WTC11 (cell line): ENCODE measurements around the gene TMTC2. TPM values are rescaled to one million over a fixed set of nuclear protein-coding genes. Genes with fewer than 3 reads are reported as not detected.

Experiments
- ATAC-seq: fragments of 200-7000 bp; cut with Tn5 transposase; 2 replicates; pipeline ENCODE4 v1.10.0; 2021; ENCODE audit warnings: mild to moderate bottlenecking, moderate library complexity
- CTCF ChIA-PET: fragments of 300-600 bp; sonication (Branson Sonifier 250); formaldehyde crosslinking; loops from one replicate; lab custom pipeline; 2021; ENCODE audit warnings: antibody characterized with exemption; lab: Charles Lee
- POLR2A ChIA-PET: fragments of 350-600 bp; sonication (Branson Sonifier 250); formaldehyde crosslinking; loops from one replicate; lab custom pipeline; 2021; ENCODE audit warnings: antibody characterized with exemption; lab: Charles Lee
- DNase-seq: peaks from one replicate; pipeline ENCODE4 v3.0.0; 2021; ENCODE audit warnings: low spot score
- H3K27ac Mint-ChIP-seq: 2 replicates; pipeline ENCODE4 v1.8.0; 2021; ENCODE audit warnings: mixed read lengths
- H3K27me3 Mint-ChIP-seq: 2 replicates; pipeline ENCODE4 v1.8.0; 2021; ENCODE audit warnings: low read depth, mild to moderate bottlenecking, moderate library complexity, mixed read lengths
- H3K36me3 Mint-ChIP-seq: 2 replicates; pipeline ENCODE4 v1.8.0; 2021; ENCODE audit warnings: mixed read lengths
- H3K4me1 Mint-ChIP-seq: 2 replicates; pipeline ENCODE4 v1.8.0; 2022; ENCODE audit warnings: mixed read lengths
- H3K4me3 Mint-ChIP-seq: 2 replicates; pipeline ENCODE4 v1.8.0; 2021; ENCODE audit warnings: mild to moderate bottlenecking, moderate library complexity, mixed read lengths
- H3K9me3 Mint-ChIP-seq: 2 replicates; pipeline ENCODE4 v1.8.0; 2021; ENCODE audit warnings: mixed read lengths
- AR ChIP-seq: fragments of 250-450 bp; sonication (Bioruptor Pico); IDR thresholded peaks from 2 replicates; pipeline ENCODE4 v1.9.0; 2021; ENCODE audit warnings: mild to moderate bottlenecking
- ATF3 ChIP-seq: sonication (generic); formaldehyde crosslinking; conservative IDR thresholded peaks from 2 replicates; pipeline ENCODE4 v1.8.1; 2022; ENCODE audit warnings: mild to moderate bottlenecking, missing genetic modification reagents
- CBFB ChIP-seq: sonication (generic); formaldehyde crosslinking; IDR thresholded peaks from 2 replicates; pipeline ENCODE4 v1.8.1; 2022; ENCODE audit warnings: mild to moderate bottlenecking, low read depth, missing genetic modification reagents
- E2F1 ChIP-seq: sonication (generic); formaldehyde crosslinking; IDR thresholded peaks from 2 replicates; pipeline ENCODE4 v1.8.0; 2022; ENCODE audit warnings: mild to moderate bottlenecking, missing genetic modification reagents
- E2F5 ChIP-seq: sonication (generic); formaldehyde crosslinking; IDR thresholded peaks from 2 replicates; pipeline ENCODE4 v1.8.1; 2022; ENCODE audit warnings: mild to moderate bottlenecking, moderate library complexity, missing genetic modification reagents
- ELF4 ChIP-seq: sonication (generic); formaldehyde crosslinking; IDR thresholded peaks from 2 replicates; pipeline ENCODE4 v1.8.1; 2022; ENCODE audit warnings: low read depth, mild to moderate bottlenecking, moderate library complexity, missing genetic modification reagents
- ESRRA ChIP-seq: sonication (generic); formaldehyde crosslinking; IDR thresholded peaks from 2 replicates; pipeline ENCODE4 v1.8.1; 2022; ENCODE audit warnings: mild to moderate bottlenecking, missing genetic modification reagents, borderline replicate concordance
- FOXP4 ChIP-seq: sonication (generic); formaldehyde crosslinking; IDR thresholded peaks from 2 replicates; pipeline ENCODE4 v1.8.0; 2022; ENCODE audit warnings: mild to moderate bottlenecking, missing genetic modification reagents
- HMGA2 ChIP-seq: fragments of 250-450 bp; sonication (Bioruptor Pico); IDR thresholded peaks from 2 replicates; pipeline ENCODE4 v1.4.0; 2021; ENCODE audit warnings: mild to moderate bottlenecking, moderate library complexity
- HMGXB4 ChIP-seq: sonication (generic); formaldehyde crosslinking; IDR thresholded peaks from 2 replicates; pipeline ENCODE4 v1.8.1; 2023; ENCODE audit warnings: mild to moderate bottlenecking, moderate library complexity, missing genetic modification reagents
- IRF1 ChIP-seq: sonication (generic); formaldehyde crosslinking; IDR thresholded peaks from 2 replicates; pipeline ENCODE4 v1.8.0; 2023; ENCODE audit warnings: missing genetic modification reagents
- JUN ChIP-seq: sonication (generic); formaldehyde crosslinking; IDR thresholded peaks from 2 replicates; pipeline ENCODE4 v1.8.0; 2023; ENCODE audit warnings: mild to moderate bottlenecking, missing genetic modification reagents
- MAX ChIP-seq: sonication (generic); formaldehyde crosslinking; IDR thresholded peaks from 2 replicates; pipeline ENCODE4 v1.8.0; 2022; ENCODE audit warnings: mild to moderate bottlenecking, missing genetic modification reagents
- MYBL2 ChIP-seq: sonication (generic); formaldehyde crosslinking; IDR thresholded peaks from 2 replicates; pipeline ENCODE4 v1.8.1; 2023; ENCODE audit warnings: mild to moderate bottlenecking, moderate library complexity, missing genetic modification reagents
- PREB ChIP-seq: sonication (generic); formaldehyde crosslinking; IDR thresholded peaks from 2 replicates; pipeline ENCODE4 v1.8.1; 2022; ENCODE audit warnings: mild to moderate bottlenecking, missing genetic modification reagents, moderate library complexity, borderline replicate concordance
- SMAD3 ChIP-seq: sonication (generic); formaldehyde crosslinking; IDR thresholded peaks from 2 replicates; pipeline ENCODE4 v1.8.0; 2022; ENCODE audit warnings: missing genetic modification reagents, mild to moderate bottlenecking, borderline replicate concordance
- SOX15 ChIP-seq: fragments of 250-450 bp; sonication (Bioruptor Pico); IDR thresholded peaks from 2 replicates; pipeline ENCODE4 v1.9.0; 2021; ENCODE audit warnings: mild to moderate bottlenecking
- TEAD1 ChIP-seq: sonication (generic); formaldehyde crosslinking; IDR thresholded peaks from 2 replicates; pipeline ENCODE4 v1.8.0; 2022; ENCODE audit warnings: mild to moderate bottlenecking, missing genetic modification reagents
- USF2 ChIP-seq: sonication (generic); formaldehyde crosslinking; IDR thresholded peaks from 2 replicates; pipeline ENCODE4 v1.8.1; 2023; ENCODE audit warnings: mild to moderate bottlenecking, missing genetic modification reagents, moderate library complexity
- ZNF138 ChIP-seq: sonication (generic); formaldehyde crosslinking; conservative IDR thresholded peaks from 2 replicates; pipeline ENCODE4 v1.8.1; 2022; ENCODE audit warnings: mild to moderate bottlenecking, moderate library complexity, missing genetic modification reagents
- ZNF219 ChIP-seq: sonication (generic); formaldehyde crosslinking; IDR thresholded peaks from 2 replicates; pipeline ENCODE4 v1.8.0; 2023; ENCODE audit warnings: missing genetic modification reagents, mild to moderate bottlenecking, borderline replicate concordance
- ZNF423 ChIP-seq: fragments of 250-450 bp; sonication (Bioruptor Pico); IDR thresholded peaks from 2 replicates; pipeline ENCODE4 v2.1.2; 2022; ENCODE audit warnings: mild to moderate bottlenecking, moderate library complexity
- total RNA-seq: library from RNA; stranded (reverse); gene quantifications from 3 replicates; pipeline ENCODE4 v1.2.3, GENCODE V29; 2021

Gene TMTC2
- total RNA-seq, 1 experiment from 2014 or later = 6.4 TPM

GRCh38 chr12:82783435-82783834, 96.7 kb downstream of the TMTC2 start:
- ATAC-seq = no peak
- H3K4me3 Mint-ChIP-seq = no peak overlapping the region
- peaks cover 54% of the 10 kb centered on the region for H3K4me1 Mint-ChIP-seq
- H3K27me3 Mint-ChIP-seq = no peaks in the 10 kb centered on the region
- no peak for DNase-seq
- no peak overlapping the region for H3K27ac Mint-ChIP-seq
- ChIA-PET POLR2A (no interaction called here), CTCF (no interaction called here)
- TF ChIP-seq ZNF219 (no peak), USF2 (CRISPR knock-in tag) (no peak), E2F1 (CRISPR knock-in tag) (no peak), PREB (CRISPR knock-in tag) (no peak), ZNF423 (CRISPR knock-in tag) (no peak), SMAD3 (CRISPR knock-in tag) (no peak), JUN (no peak), ELF4 (no peak), CBFB (CRISPR knock-in tag) (no peak), FOXP4 (CRISPR knock-in tag) (no peak), SOX15 (CRISPR knock-in tag) (no peak), MAX (CRISPR knock-in tag) (no peak)
- H3K36me3 Mint-ChIP-seq = no peaks in the 10 kb centered on the region
- H3K9me3 Mint-ChIP-seq = 0 out of 2 replicates have a peak, but pooled peaks cover 3% of the 10 kb centered on the region

- POLR2A ChIA-PET = no interaction called here
- TF ChIP-seq ZNF138 (CRISPR knock-in tag) (no peak), ESRRA (CRISPR knock-in tag) (no peak), MYBL2 (CRISPR knock-in tag) (no peak), E2F5 (CRISPR knock-in tag) (no peak), AR (CRISPR knock-in tag) (no peak), TEAD1 (CRISPR knock-in tag) (no peak), IRF1 (no peak), ATF3 (CRISPR knock-in tag) (no peak), HMGA2 (CRISPR knock-in tag) (no peak), HMGXB4 (CRISPR knock-in tag) (no peak)
Observed at GRCh38 chr12:82787016-82787415, 100.3 kb downstream of the TMTC2 start.

More at GRCh38 chr12:82787016-82787415, 100.3 kb downstream of the TMTC2 start:
- peaks cover 33% of the 10 kb centered on the region for H3K4me1 Mint-ChIP-seq
- no peak overlapping the region for H3K27ac Mint-ChIP-seq
- DNase-seq (no peak), ATAC-seq (no peak)
- H3K36me3 Mint-ChIP-seq = no peaks in the 10 kb centered on the region
- no peaks in the 10 kb centered on the region for H3K27me3 Mint-ChIP-seq
- no peaks in the 10 kb centered on the region for H3K9me3 Mint-ChIP-seq
- CTCF ChIA-PET = no interaction called here
- no peak overlapping the region for H3K4me3 Mint-ChIP-seq
